ENCODE results near the gene LSM14B. TPM values are rescaled to one million over a fixed set of nuclear protein-coding genes. Genes with fewer than 3 reads are reported as not detected.
"Not testable (repeated sequence)": the region's sequence is repeated elsewhere in the genome, so short reads cannot be mapped to it uniquely, and the experiment has no call there.

LSM14B gene
- total RNA-seq, 1 donor from 2014 or later: 67.8 TPM

- H3K4me1 Mint-ChIP-seq (ENCODE audit: unreplicated experiment): peaks cover 2% of the 10 kb centered on the region
- TF ChIP-seq CTCF (IDR thresholded peaks at IDR 0.05): no peak
- H3K36me3 Mint-ChIP-seq (ENCODE audit: unreplicated experiment): no peaks in the 10 kb centered on the region
- H3K4me3 Mint-ChIP-seq (ENCODE audit: unreplicated experiment): no peak overlapping the region
- H3K27me3 Mint-ChIP-seq (ENCODE audit: unreplicated experiment): peaks cover 13% of the 10 kb centered on the region
- H3K27ac Mint-ChIP-seq (ENCODE audit: unreplicated experiment): no peak overlapping the region
- no peak for DNase-seq (ENCODE audit: extremely low spot score, unreplicated experiment)
- H3K9me3 Mint-ChIP-seq (ENCODE audit: unreplicated experiment): peaks cover 12% of the 10 kb centered on the region
Measured at GRCh38 chr20:62112368-62112767, 9.9 kb upstream of the LSM14B start.

- no peak overlapping the region for H3K27ac Mint-ChIP-seq (ENCODE audit: unreplicated experiment)
- H3K4me3 Mint-ChIP-seq (ENCODE audit: unreplicated experiment): no peak overlapping the region
- H3K4me1 Mint-ChIP-seq (ENCODE audit: unreplicated experiment): peaks cover 4% of the 10 kb centered on the region
- H3K27me3 Mint-ChIP-seq (ENCODE audit: unreplicated experiment): peaks cover 30% of the 10 kb centered on the region
- no peaks in the 10 kb centered on the region for H3K9me3 Mint-ChIP-seq (ENCODE audit: unreplicated experiment)
- no peak for TF ChIP-seq CTCF (IDR thresholded peaks at IDR 0.05)
- no peak for DNase-seq (ENCODE audit: extremely low spot score, unreplicated experiment)
- H3K36me3 Mint-ChIP-seq (ENCODE audit: unreplicated experiment): no peaks in the 10 kb centered on the region
Measured at GRCh38 chr20:62114894-62115293, 7.4 kb upstream of the LSM14B start.

- H3K27me3 Mint-ChIP-seq (ENCODE audit: unreplicated experiment): peaks cover 30% of the 10 kb centered on the region
- not testable (repeated sequence) for DNase-seq (ENCODE audit: extremely low spot score, unreplicated experiment); H3K36me3 Mint-ChIP-seq (ENCODE audit: unreplicated experiment); H3K4me1 Mint-ChIP-seq (ENCODE audit: unreplicated experiment); H3K4me3 Mint-ChIP-seq (ENCODE audit: unreplicated experiment); H3K9me3 Mint-ChIP-seq (ENCODE audit: unreplicated experiment); H3K27ac Mint-ChIP-seq (ENCODE audit: unreplicated experiment)
Measured at GRCh38 chr20:62115800-62116407, 6.4 kb upstream of the LSM14B start.

- Mint-ChIP-seq H3K4me1 (ENCODE audit: unreplicated experiment) (peaks cover 8% of the 10 kb centered on the region), H3K4me3 (ENCODE audit: unreplicated experiment) (no peak overlapping the region), H3K36me3 (ENCODE audit: unreplicated experiment) (no peaks in the 10 kb centered on the region), H3K27ac (ENCODE audit: unreplicated experiment) (no peak overlapping the region), H3K9me3 (ENCODE audit: unreplicated experiment) (no peaks in the 10 kb centered on the region), H3K27me3 (ENCODE audit: unreplicated experiment) (peaks cover 30% of the 10 kb centered on the region)
- TF ChIP-seq CTCF (IDR thresholded peaks at IDR 0.05): no peak
- DNase-seq (ENCODE audit: extremely low spot score, unreplicated experiment): no peak
Measured at GRCh38 chr20:62116558-62117361, 5.5 kb upstream of the LSM14B start.

- no peak for DNase-seq (ENCODE audit: extremely low spot score, unreplicated experiment)
- Mint-ChIP-seq H3K4me3 (ENCODE audit: unreplicated experiment) (no peak overlapping the region), H3K9me3 (ENCODE audit: unreplicated experiment) (no peaks in the 10 kb centered on the region), H3K27me3 (ENCODE audit: unreplicated experiment) (peaks cover 30% of the 10 kb centered on the region), H3K27ac (ENCODE audit: unreplicated experiment) (no peak overlapping the region), H3K36me3 (ENCODE audit: unreplicated experiment) (no peaks in the 10 kb centered on the region), H3K4me1 (ENCODE audit: unreplicated experiment) (peaks cover 8% of the 10 kb centered on the region)
- no peak for TF ChIP-seq CTCF (IDR thresholded peaks at IDR 0.05)
Measured at GRCh38 chr20:62117362-62117646, 5.0 kb upstream of the LSM14B start.
